ENCODE measurements around the gene PRPH. TPM values are rescaled to one million over a fixed set of nuclear protein-coding genes. Genes with fewer than 3 reads are reported as not detected.

The PRPH gene
- total RNA-seq, 1 donor from 2014 or later, result 17.2 TPM

GRCh38 chr12:49334226-49334625 is 39.3 kb downstream of the PRPH start:
- H3K36me3 ChIP-seq, result no peaks in the 10 kb centered on the region
- peaks cover 42% of the 10 kb centered on the region for H3K4me1 ChIP-seq
- intact Hi-C loops (cut with DNase I), result no loop called here
- H3K27ac ChIP-seq, result no peak overlapping the region
- no peak for DNase-seq (ENCODE audit: extremely low spot score in 2 of 2)
- no peaks in the 10 kb centered on the region for H3K9me3 ChIP-seq
- TF ChIP-seq CTCF (IDR thresholded peaks at IDR 0.05) (no peak), POLR2A (IDR thresholded peaks at IDR 0.05) (no peak), POLR2AphosphoS5 (IDR thresholded peaks at IDR 0.05; ENCODE audit: insufficient read depth in 1 of 2, low read depth in 1 of 2) (no peak)
- peaks cover 13% of the 10 kb centered on the region for H3K27me3 ChIP-seq
- no peak overlapping the region for H3K4me3 ChIP-seq

GRCh38 chr12:49334681-49335080 is 39.7 kb downstream of the PRPH start:
- Histone ChIP-seq H3K9me3 (no peaks in the 10 kb centered on the region), H3K4me3 (no peak overlapping the region), H3K27ac (no peak overlapping the region), H3K36me3 (no peaks in the 10 kb centered on the region), H3K27me3 (peaks cover 13% of the 10 kb centered on the region), H3K4me1 (peaks cover 42% of the 10 kb centered on the region)
- DNase-seq (ENCODE audit: extremely low spot score in 2 of 2), result no peak
- TF ChIP-seq POLR2A (IDR thresholded peaks at IDR 0.05) (no peak), CTCF (IDR thresholded peaks at IDR 0.05) (no peak), POLR2AphosphoS5 (IDR thresholded peaks at IDR 0.05; ENCODE audit: insufficient read depth in 1 of 2, low read depth in 1 of 2) (no peak)
- intact Hi-C loops (cut with DNase I), result no loop called here

DNA sequence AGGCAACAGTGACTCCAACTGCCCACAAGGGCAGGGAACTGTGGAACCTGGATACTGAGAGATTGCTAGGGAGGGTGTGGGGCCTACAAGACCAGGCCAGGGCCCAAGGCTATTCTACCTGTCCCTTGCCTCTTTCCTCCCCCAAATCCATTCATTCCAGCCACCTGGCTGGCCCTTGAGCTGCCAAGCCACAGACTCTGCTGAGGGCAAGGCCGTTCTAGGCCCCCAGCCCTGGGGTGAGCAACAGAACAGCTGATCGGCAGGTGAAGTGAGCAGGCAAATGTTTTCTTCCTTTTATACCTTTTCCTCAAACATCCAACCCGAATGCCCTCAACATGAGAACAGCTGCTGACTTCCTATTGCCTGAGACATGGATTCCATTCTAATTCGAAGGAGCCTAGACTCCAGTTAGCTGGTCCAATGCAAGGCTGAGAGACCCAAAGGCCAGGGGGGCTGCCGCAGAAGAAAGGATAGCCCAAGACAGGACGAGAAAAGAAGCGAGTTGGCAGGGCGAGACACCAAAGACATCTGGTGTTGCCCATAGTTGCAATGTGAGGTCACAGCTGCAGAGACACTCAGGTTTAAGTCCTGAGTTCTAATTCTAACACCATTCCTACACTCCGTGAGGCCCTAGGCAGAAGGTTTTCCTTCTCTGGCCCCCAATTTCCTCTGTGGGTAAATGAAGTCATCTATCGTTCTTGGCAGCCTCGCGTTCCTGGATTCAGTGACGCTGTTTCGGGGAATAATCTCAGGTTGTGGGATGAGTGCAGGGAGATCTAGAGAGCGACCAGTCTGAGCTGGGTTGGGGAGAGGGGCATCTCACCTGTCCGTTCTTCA is 40.4 kb downstream of the PRPH start:
- Histone ChIP-seq H3K4me3 (no peak overlapping the region), H3K27ac (no peak overlapping the region), H3K9me3 (no peaks in the 10 kb centered on the region), H3K4me1 (peaks cover 42% of the 10 kb centered on the region), H3K27me3 (peaks cover 13% of the 10 kb centered on the region), H3K36me3 (no peaks in the 10 kb centered on the region)
- intact Hi-C loops (cut with DNase I), result no loop called here
- TF ChIP-seq CTCF (IDR thresholded peaks at IDR 0.05) (no peak), POLR2A (IDR thresholded peaks at IDR 0.05) (no peak), POLR2AphosphoS5 (IDR thresholded peaks at IDR 0.05; ENCODE audit: insufficient read depth in 1 of 2, low read depth in 1 of 2) (no peak)
- DNase-seq (ENCODE audit: extremely low spot score in 2 of 2), result no peak

DNA sequence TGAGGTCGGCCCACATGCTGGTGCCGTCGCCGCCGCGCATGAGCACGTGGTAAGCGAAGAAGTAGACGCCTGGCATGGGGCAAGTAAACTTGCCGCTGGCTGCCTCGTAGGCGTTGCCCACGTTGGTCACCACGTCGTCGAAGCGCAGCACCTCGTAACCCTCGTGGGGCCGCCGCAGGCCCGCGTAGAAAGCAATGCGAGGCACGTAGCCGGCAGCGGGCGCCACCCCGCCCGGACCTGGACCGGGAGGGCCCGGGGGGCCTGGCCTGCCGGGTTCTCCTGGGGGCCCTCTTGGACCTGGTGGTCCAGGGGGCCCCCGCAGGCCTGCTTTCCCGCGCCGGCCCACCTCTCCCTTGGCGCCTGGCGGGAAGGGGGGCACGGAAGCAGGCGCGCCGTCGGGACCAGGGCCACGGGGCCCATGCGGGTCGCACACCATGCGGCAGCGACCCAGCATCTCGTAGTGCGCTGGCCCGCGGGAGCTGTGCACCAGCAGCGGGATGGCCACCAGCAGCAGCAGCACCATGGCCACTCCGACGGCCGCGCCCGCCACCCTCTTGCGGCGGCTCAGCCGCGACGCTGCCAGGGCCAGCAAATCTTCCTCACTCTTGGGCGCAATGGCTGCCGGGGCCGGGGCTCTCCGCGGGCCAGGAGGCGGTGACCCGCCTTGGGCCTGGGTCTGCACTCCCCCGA is 41.2 kb downstream of the PRPH start:
- H3K27ac ChIP-seq, result no peak overlapping the region
- no peak for DNase-seq (ENCODE audit: extremely low spot score in 2 of 2)
- no peaks in the 10 kb centered on the region for H3K9me3 ChIP-seq
- H3K4me3 ChIP-seq, result peak overlapping the region in 1 of 2 donors; percentile 35
- TF ChIP-seq CTCF (IDR thresholded peaks at IDR 0.05) (no peak), POLR2A (IDR thresholded peaks at IDR 0.05) (no peak), POLR2AphosphoS5 (IDR thresholded peaks at IDR 0.05; ENCODE audit: insufficient read depth in 1 of 2, low read depth in 1 of 2) (no peak)
- intact Hi-C loops (cut with DNase I), result no loop called here
- no peaks in the 10 kb centered on the region for H3K36me3 ChIP-seq
- peaks cover 39% of the 10 kb centered on the region for H3K4me1 ChIP-seq
- H3K27me3 ChIP-seq, result peaks cover 13% of the 10 kb centered on the region

All from vagina (tissue), 2 donors.